Mesodermal cell (in vitro differentiated cells): ENCODE measurements around the gene MAP2K3.

ENCODE experiments used
- H3K27ac ChIP-seq: 2 replicates; pipeline ENCODE4 v1.7.0; 2013; ENCODE audit warnings: mild to moderate bottlenecking, low read depth, low read length, moderate library complexity; ENCODE audit not compliant: severe bottlenecking
- H3K36me3 ChIP-seq: 2 replicates; pipeline ENCODE4 v1.7.1; 2013; ENCODE audit warnings: mild to moderate bottlenecking, low read length, moderate library complexity; ENCODE audit not compliant: control insufficient read depth, insufficient read depth
- H3K4me1 ChIP-seq: one replicate; pipeline ENCODE4 v1.7.1; 2013; ENCODE audit warnings: mild to moderate bottlenecking, low read length; ENCODE audit not compliant: insufficient read depth, control insufficient read depth, poor library complexity, severe bottlenecking
- H3K4me3 ChIP-seq: 2 replicates; pipeline ENCODE4 v1.7.0; 2013; ENCODE audit warnings: low read length, control low read depth, mild to moderate bottlenecking; ENCODE audit not compliant: insufficient read depth, poor library complexity, severe bottlenecking; ENCODE audit errors: extremely low read depth
- H3K9me3 ChIP-seq: 2 replicates; pipeline ENCODE4 v1.7.1; 2013; ENCODE audit warnings: mild to moderate bottlenecking, low read length, moderate library complexity; ENCODE audit not compliant: control insufficient read depth
- WGBS, 2 experiments: methylation state at CpG; one replicate each; pipeline ENCODE4 v1.1.5; 2013; ENCODE audit warnings: missing lambda C conversion rate in 2 of 2; ENCODE audit not compliant: insufficient coverage in 2 of 2; 5-methylcytosine and 5-hydroxymethylcytosine counted together

The MAP2K3 gene

DNA sequence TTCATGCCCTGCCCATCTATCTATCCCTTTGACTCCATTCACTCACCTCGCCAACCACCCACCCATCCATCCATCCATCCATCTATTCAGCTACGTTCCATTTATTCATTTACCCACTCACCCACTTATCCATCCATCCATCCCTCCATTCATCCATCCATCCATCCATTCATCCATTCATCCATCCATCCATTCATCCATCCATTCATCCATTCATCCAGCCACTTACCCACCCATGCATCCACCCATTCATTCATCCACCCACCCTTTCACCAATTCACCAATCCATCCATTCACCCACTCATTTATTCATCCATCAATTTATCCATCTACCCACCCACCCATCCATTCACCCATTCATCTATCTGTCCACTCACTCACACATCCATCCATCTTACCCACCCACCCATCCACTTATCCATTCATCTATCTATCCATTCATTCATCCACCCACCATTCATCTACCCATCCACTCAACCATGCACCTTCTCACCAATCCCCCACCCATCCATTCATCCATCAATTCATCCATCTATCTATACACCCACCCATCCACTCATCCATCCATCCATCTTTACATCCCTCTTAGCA, 72.1 kb downstream of the MAP2K3 start:
- 81 to 87% methylated on average over 2 of the region's 2 CpGs for WGBS, 2 experiments
- Histone ChIP-seq H3K9me3 (no peaks in the 10 kb centered on the region), H3K27ac (no peak overlapping the region), H3K4me1 (peaks cover 8% of the 10 kb centered on the region), H3K4me3 (no peak overlapping the region), H3K36me3 (no peaks in the 10 kb centered on the region)

- H3K4me1 ChIP-seq: peaks cover 8% of the 10 kb centered on the region
- 83 to 94% methylated on average over 2 to 4 of the region's 5 CpGs for WGBS, 2 experiments
Observed at GRCh38 chr17:21357281-21357680, 72.8 kb downstream of the MAP2K3 start.

DNA sequence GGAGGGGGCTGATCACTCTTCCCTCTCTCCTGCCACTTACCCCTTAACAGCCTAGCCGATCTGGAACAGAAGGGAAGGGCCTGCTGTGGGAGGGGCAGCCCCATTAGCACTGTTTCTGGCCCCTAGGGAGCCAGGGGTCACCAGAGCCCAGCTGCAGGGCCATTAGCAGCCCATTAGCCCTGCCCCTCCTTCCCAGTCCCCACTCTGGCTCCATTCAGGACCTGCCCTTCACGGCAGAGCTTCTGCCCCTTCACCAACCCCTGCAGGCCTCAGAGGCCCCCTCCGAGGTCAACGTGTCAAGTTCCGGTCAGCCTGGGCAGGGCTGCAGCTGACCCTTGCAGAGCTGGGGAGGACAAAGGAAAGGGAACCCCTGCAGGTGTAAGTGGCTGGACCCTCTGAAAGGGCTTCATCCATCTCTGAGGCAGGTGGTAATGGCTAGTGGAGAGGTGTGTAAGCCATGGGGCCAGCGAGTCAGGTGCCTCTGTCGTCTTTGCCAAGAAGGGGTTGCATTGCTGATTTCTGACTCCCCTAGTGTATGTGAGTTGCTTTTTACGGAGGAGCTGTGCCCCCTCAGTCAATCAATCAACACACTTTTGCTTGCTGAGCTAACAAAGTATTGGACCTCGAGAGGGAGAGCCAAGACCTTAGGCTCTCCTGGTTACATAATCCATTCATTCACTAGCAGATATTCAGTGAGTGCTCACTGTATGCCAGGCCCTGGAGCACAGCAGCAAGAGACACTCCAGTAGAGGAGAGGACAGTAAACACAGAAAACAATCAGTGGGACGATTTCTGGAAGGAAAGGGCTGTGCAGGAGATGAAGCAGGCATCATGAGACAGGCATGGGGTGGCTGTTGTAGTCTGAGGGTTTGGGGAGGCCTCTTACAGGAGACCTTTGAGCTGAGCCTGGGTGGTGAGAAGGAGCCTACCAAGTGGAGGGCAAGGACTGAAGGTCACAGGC, 73.5 kb downstream of the MAP2K3 start:
- Histone ChIP-seq H3K9me3 (no peaks in the 10 kb centered on the region), H3K4me3 (no peak overlapping the region), H3K4me1 (peaks cover 8% of the 10 kb centered on the region), H3K36me3 (no peaks in the 10 kb centered on the region), H3K27ac (no peak overlapping the region)
- 35 to 44% methylated on average over 7 to 8 of the region's 10 CpGs for WGBS, 2 experiments

More at GRCh38 chr17:21357281-21357680, 72.8 kb downstream of the MAP2K3 start:
- no peaks in the 10 kb centered on the region for H3K36me3 ChIP-seq
- H3K9me3 ChIP-seq: no peaks in the 10 kb centered on the region
- H3K4me3 ChIP-seq: no peak overlapping the region
- H3K27ac ChIP-seq: no peak overlapping the region

DNA sequence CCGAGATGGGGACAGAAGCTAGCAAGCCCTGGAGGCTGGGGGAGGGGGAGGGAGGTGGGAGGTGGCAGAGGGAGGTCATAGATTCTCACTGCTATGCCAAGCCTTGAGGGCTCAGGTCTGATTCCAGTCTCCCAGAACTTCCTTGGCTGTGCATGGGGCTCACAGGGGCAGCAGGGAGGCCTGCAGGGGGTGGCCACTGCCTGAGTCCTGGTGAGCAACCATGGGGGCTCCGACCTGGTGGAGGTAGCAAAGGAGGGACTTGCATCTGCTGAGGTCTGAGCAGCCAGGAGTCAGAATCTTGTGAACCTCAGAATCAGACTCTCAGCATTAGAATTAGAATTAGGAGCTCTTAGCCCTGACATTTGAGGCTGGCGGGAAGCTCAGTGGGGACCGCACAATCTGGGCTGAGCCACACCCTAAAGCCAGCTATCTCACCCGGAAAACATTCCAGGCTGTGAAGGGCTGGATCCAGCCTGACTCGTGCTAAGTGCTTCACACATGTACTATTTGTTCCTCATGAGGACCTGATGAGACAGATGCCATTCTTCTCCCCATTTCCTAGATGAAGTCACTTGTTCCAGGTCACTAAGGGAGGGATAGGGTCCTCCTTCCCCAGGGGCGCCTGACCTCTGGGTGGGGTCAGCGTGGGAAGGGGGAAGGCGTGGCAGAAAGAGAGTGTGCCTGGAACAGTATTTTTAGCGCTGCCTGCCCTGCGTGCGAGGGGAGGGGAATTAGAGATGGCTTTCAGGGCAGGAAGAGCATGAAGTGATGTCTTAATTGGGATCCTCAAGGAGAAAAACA, 74.4 kb downstream of the MAP2K3 start:
- Histone ChIP-seq H3K27ac (no peak overlapping the region), H3K9me3 (no peaks in the 10 kb centered on the region), H3K4me1 (peaks cover 8% of the 10 kb centered on the region), H3K4me3 (no peak overlapping the region), H3K36me3 (no peaks in the 10 kb centered on the region)
- WGBS, 2 experiments: 59 to 70% methylated on average over 10 to 11 of the region's 12 CpGs

GRCh38 chr17:21359483-21359840, 75.0 kb downstream of the MAP2K3 start:
- WGBS, 2 experiments: 79 to 99% methylated on average over 8 to 9 of the region's 9 CpGs
- Histone ChIP-seq H3K9me3 (no peaks in the 10 kb centered on the region), H3K4me3 (no peak overlapping the region), H3K36me3 (no peaks in the 10 kb centered on the region), H3K4me1 (peaks cover 8% of the 10 kb centered on the region), H3K27ac (no peak overlapping the region)

GRCh38 chr17:21360048-21360447, 75.5 kb downstream of the MAP2K3 start:
- H3K4me3 ChIP-seq: no peak overlapping the region
- no peak overlapping the region for H3K27ac ChIP-seq
- H3K36me3 ChIP-seq: no peaks in the 10 kb centered on the region
- WGBS, 2 experiments: 25 to 41% methylated on average over 6 to 7 of the region's 7 CpGs
- H3K9me3 ChIP-seq: no peaks in the 10 kb centered on the region
- H3K4me1 ChIP-seq: peaks cover 8% of the 10 kb centered on the region

DNA sequence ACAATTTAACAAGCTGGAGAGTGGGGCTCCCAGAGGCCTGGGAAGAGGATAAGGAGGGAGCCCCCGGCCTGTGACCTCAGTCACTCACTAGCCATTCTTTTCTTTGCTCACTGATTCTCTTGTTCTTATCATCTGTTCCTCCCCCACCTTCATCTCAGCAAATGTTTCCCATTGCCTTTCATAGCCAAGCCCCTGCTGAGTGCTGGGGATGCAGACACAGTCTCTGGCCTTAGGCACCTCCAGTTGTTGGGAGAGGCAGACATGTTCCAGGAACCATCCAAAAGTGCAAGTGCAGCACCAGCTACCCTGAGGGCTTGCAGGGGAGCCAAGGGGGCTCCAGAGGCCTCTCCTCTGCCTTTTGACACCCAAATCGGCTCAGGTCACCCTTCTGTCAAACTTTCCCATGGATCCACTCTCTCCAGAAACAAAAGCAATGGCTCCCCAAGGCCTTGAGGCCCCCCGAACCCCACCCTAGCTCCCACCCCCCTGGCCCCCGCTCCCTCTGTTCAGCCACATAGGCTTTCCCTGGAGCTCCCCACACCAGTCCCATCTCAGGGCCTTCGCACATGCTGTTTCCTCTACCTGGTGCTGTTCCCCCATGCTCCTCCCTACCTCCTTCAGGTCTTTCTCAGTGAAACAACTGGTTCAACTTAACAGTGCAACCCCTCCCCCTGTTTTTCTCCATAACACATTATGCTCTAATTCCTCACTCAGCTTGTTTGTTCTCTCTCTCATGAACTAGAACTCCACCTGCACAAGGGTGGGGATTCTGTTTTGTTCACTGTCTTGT, 76.7 kb downstream of the MAP2K3 start:
- H3K4me1 ChIP-seq: peaks cover 8% of the 10 kb centered on the region
- 60 to 75% methylated on average over 2 to 3 of the region's 5 CpGs for WGBS, 2 experiments
- no peaks in the 10 kb centered on the region for H3K36me3 ChIP-seq

DNA sequence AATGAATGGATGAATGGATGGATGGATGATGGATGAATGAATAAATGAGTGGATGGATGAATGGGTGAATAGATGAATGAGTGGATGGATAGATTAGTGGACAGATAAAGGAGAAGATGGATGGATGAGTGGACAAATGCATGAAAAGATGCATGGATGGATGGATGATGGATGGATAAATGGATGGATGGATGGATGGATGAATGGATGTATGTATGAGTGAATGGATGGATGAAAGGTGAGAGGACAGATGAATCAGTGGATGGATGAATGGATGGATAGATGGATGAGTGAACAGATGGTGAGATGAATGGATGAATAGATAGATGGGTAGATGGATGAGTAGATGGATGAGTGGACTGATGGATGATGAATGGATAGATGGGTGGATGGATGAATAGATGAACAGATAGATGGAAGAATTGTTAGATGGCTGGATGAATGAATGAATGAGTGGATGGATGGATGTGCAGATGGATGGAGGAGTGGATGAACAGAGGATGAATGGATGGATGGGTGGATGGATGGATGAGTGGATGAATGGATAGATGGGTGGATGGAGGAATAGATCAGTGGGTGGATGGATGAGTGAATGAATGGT, 77.9 kb downstream of the MAP2K3 start:
- Histone ChIP-seq H3K36me3 (no peaks in the 10 kb centered on the region), H3K27ac (no peak overlapping the region), H3K9me3 (no peaks in the 10 kb centered on the region), H3K4me1 (peaks cover 8% of the 10 kb centered on the region), H3K4me3 (no peak overlapping the region)

More for the DNA sequence above, 76.7 kb downstream of the MAP2K3 start:
- no peak overlapping the region for H3K4me3 ChIP-seq
- no peak overlapping the region for H3K27ac ChIP-seq
- no peaks in the 10 kb centered on the region for H3K9me3 ChIP-seq

GRCh38 chr17:21363776-21364642, 79.5 kb downstream of the MAP2K3 start:
- 89 to 94% methylated on average over 8 to 9 of the region's 9 CpGs for WGBS, 2 experiments
- Histone ChIP-seq H3K9me3 (no peaks in the 10 kb centered on the region), H3K27ac (no peak overlapping the region), H3K36me3 (no peaks in the 10 kb centered on the region), H3K4me3 (no peak overlapping the region), H3K4me1 (peaks cover 7% of the 10 kb centered on the region)
